ENCODE measurements around the gene SLC25A21. TPM values are rescaled to one million over a fixed set of nuclear protein-coding genes. Genes with fewer than 3 reads are reported as not detected.

Gene SLC25A21
- total RNA-seq, 4 donors from 2014 or later = 2.0 TPM; not detected in 3

- Histone ChIP-seq H3K9me3 (no peaks in the 10 kb centered on the region), H3K4me3 (no peak overlapping the region), H3K4me1 (no peaks in the 10 kb centered on the region), H3K27me3 (no peaks in the 10 kb centered on the region), H3K27ac (no peak overlapping the region), H3K36me3 (no peaks in the 10 kb centered on the region)
- no peak for DNase-seq (ENCODE audit: low spot score in 2 of 2)
- 36% methylated on average over 3 of the region's 3 CpGs for WGBS
- TF ChIP-seq CTCF (IDR thresholded peaks at IDR 0.05) = no peak
- TF ChIP-seq EP300 (IDR thresholded peaks at IDR 0.05) = no peak
- no peak for TF ChIP-seq POLR2AphosphoS5 (IDR thresholded peaks at IDR 0.05)
- TF ChIP-seq POLR2A (IDR thresholded peaks at IDR 0.05) = no peak
These were observed 58.4 kb downstream of the SLC25A21 start for GRCh38 chr14:37114002-37114401.

- H3K27me3 ChIP-seq = no peaks in the 10 kb centered on the region
- no peaks in the 10 kb centered on the region for H3K9me3 ChIP-seq
- no peaks in the 10 kb centered on the region for H3K4me1 ChIP-seq
- no peaks in the 10 kb centered on the region for H3K36me3 ChIP-seq
- no peak overlapping the region for H3K27ac ChIP-seq
- TF ChIP-seq POLR2AphosphoS5 (IDR thresholded peaks at IDR 0.05) = no peak
- no peak for TF ChIP-seq CTCF (IDR thresholded peaks at IDR 0.05)
- TF ChIP-seq POLR2A (IDR thresholded peaks at IDR 0.05) = no peak
- WGBS = 63% methylated on average over 2 of the region's 2 CpGs
- H3K4me3 ChIP-seq = no peak overlapping the region
- DNase-seq (ENCODE audit: low spot score in 2 of 2) = no peak
These were observed 74.3 kb downstream of the SLC25A21 start for GRCh38 chr14:37098132-37098531.

- DNase-seq (ENCODE audit: low spot score in 2 of 2) = no peak
- H3K4me3 ChIP-seq = no peak overlapping the region
- H3K36me3 ChIP-seq = no peaks in the 10 kb centered on the region
- no peaks in the 10 kb centered on the region for H3K27me3 ChIP-seq
- TF ChIP-seq CTCF (IDR thresholded peaks at IDR 0.05) (no peak), POLR2AphosphoS5 (IDR thresholded peaks at IDR 0.05) (no peak), EP300 (IDR thresholded peaks at IDR 0.05) (no peak), POLR2A (IDR thresholded peaks at IDR 0.05) (no peak)
- no peak overlapping the region for H3K27ac ChIP-seq
- H3K4me1 ChIP-seq = no peaks in the 10 kb centered on the region
- no peaks in the 10 kb centered on the region for H3K9me3 ChIP-seq
- WGBS = 88% methylated on average over 2 of the region's 2 CpGs
These were observed 77.9 kb downstream of the SLC25A21 start for GRCh38 chr14:37094502-37094901.

- Histone ChIP-seq H3K27me3 (no peaks in the 10 kb centered on the region), H3K27ac (no peak overlapping the region), H3K36me3 (no peaks in the 10 kb centered on the region), H3K4me3 (no peak overlapping the region), H3K9me3 (no peaks in the 10 kb centered on the region), H3K4me1 (no peaks in the 10 kb centered on the region)
- 66% methylated on average over 5 of the region's 5 CpGs for WGBS
- no peak for TF ChIP-seq CTCF (IDR thresholded peaks at IDR 0.05)
- TF ChIP-seq EP300 (IDR thresholded peaks at IDR 0.05) = no peak
- TF ChIP-seq POLR2AphosphoS5 (IDR thresholded peaks at IDR 0.05) = no peak
- TF ChIP-seq POLR2A (IDR thresholded peaks at IDR 0.05) = no peak
- no peak for DNase-seq (ENCODE audit: low spot score in 2 of 2)
These were observed 79.0 kb downstream of the SLC25A21 start for GRCh38 chr14:37093364-37093763.

- H3K27ac ChIP-seq = no peak overlapping the region
- no peaks in the 10 kb centered on the region for H3K27me3 ChIP-seq
- DNase-seq (ENCODE audit: low spot score in 2 of 2) = no peak
- no peak for TF ChIP-seq CTCF (IDR thresholded peaks at IDR 0.05)
- TF ChIP-seq POLR2A (IDR thresholded peaks at IDR 0.05) = no peak
- no peak for TF ChIP-seq POLR2AphosphoS5 (IDR thresholded peaks at IDR 0.05)
- no peak for TF ChIP-seq EP300 (IDR thresholded peaks at IDR 0.05)
- 86% methylated on average over 3 of the region's 3 CpGs for WGBS
- no peaks in the 10 kb centered on the region for H3K9me3 ChIP-seq
- no peaks in the 10 kb centered on the region for H3K4me1 ChIP-seq
- no peaks in the 10 kb centered on the region for H3K36me3 ChIP-seq
- H3K4me3 ChIP-seq = no peak overlapping the region
These were observed 80.8 kb downstream of the SLC25A21 start for GRCh38 chr14:37091651-37092050.

All from suprapubic skin (tissue), 4 donors.